Body of pancreas (tissue), 4 donors: ENCODE data around the gene SUSD4.

Experiments used
- POLR2A ChIP-seq, 3 donors: fragments of 450-650 bp; IDR thresholded peaks; one replicate each; pipeline ENCODE4 v1.6.1; 2016; ENCODE audit warnings: antibody characterized with exemption in 3 of 3, mild to moderate bottlenecking in 2 of 3
- TF ChIP-seq, protein P1 (sequence below), 7 experiments: fragments of 450-650 bp in 4 of 7; fragments of 200-600 bp in 3 of 7; sonication (generic) in 3 of 7; IDR thresholded peaks; one replicate each; pipeline ENCODE4 v1.5.1; 2016 to 2019; ENCODE audit warnings: antibody characterized with exemption in 7 of 7

DNA sequence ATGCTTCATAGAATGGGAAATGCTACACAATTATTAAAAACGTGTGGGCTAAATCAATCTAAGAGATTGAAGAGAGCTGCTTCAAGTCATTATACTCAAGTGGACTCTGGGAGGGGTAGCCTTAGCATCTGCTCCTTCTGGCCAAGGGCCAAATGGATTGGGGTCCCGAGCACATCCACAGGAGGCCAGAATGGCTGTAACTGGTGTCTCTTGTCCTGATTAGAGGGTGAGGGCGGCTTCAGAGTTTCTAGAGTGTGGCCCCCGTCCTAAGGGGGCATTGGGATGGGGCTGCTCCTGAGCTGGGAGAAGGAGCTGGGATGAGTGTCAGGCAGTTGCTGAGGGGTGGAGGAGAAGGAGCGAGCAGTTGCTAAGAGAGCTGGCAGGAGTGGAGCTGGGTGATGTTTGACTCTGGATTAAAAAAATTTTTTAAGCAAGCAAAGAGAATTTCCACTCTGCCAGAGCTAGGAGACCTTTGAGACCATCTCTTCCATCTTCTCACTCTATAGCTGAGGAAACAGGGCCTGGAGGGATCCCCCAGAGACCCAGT, 149.6 kb downstream of the SUSD4 start:
- TF ChIP-seq, protein P1, sequence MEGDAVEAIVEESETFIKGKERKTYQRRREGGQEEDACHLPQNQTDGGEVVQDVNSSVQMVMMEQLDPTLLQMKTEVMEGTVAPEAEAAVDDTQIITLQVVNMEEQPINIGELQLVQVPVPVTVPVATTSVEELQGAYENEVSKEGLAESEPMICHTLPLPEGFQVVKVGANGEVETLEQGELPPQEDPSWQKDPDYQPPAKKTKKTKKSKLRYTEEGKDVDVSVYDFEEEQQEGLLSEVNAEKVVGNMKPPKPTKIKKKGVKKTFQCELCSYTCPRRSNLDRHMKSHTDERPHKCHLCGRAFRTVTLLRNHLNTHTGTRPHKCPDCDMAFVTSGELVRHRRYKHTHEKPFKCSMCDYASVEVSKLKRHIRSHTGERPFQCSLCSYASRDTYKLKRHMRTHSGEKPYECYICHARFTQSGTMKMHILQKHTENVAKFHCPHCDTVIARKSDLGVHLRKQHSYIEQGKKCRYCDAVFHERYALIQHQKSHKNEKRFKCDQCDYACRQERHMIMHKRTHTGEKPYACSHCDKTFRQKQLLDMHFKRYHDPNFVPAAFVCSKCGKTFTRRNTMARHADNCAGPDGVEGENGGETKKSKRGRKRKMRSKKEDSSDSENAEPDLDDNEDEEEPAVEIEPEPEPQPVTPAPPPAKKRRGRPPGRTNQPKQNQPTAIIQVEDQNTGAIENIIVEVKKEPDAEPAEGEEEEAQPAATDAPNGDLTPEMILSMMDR (IDR thresholded peaks at IDR 0.05), result no peak
- TF ChIP-seq POLR2A (IDR thresholded peaks at IDR 0.05), result no peak
